CD4-positive, alpha-beta T cell treated with Interleukin-17A for 1 hour (primary cell): ENCODE measurements around the gene DMWD.
"Not testable (repeated sequence)": the region's sequence is repeated elsewhere in the genome, so short reads cannot be mapped to it uniquely, and the experiment has no call there.

Experiments
- DNase-seq: peaks from one replicate; pipeline ENCODE4 v3.0.0-alpha.2; 2020

DMWD gene

GRCh38 chr19:45816236-45817009 lies 23.8 kb upstream of the DMWD start:
- no peak for DNase-seq

- no peak for DNase-seq
These were observed 23.0 kb upstream of the DMWD start for GRCh38 chr19:45815481-45816216.

GRCh38 chr19:45814851-45815480 lies 22.3 kb upstream of the DMWD start, which contains the start of gene RSPH6A:
Gene RSPH6A (minus strand): TSS chr19:45815308. CDS start chr19:45815176, 132 bp downstream.
- DNase-seq = no peak

GRCh38 chr19:45814166-45814780 lies 21.6 kb upstream of the DMWD start:
- no peak for DNase-seq

- no peak for DNase-seq
These were observed 19.7 kb upstream of the DMWD start for GRCh38 chr19:45812297-45812696.

- DNase-seq = no peak
These were observed 17.1 kb upstream of the DMWD start for GRCh38 chr19:45809643-45810159.

GRCh38 chr19:45805719-45806118 lies 13.1 kb upstream of the DMWD start:
- DNase-seq = no peak

GRCh38 chr19:45804959-45805230 lies 12.2 kb upstream of the DMWD start:
- no peak for DNase-seq

- no peak for DNase-seq
These were observed 11.7 kb upstream of the DMWD start for GRCh38 chr19:45804140-45804958.

- no peak for DNase-seq
These were observed 9.0 kb upstream of the DMWD start for GRCh38 chr19:45801603-45802175.

GRCh38 chr19:45800070-45800553 lies 7.5 kb upstream of the DMWD start:
- no peak for DNase-seq

GRCh38 chr19:45799541-45799940 lies 6.9 kb upstream of the DMWD start:
- not testable (repeated sequence) for DNase-seq

GRCh38 chr19:45798995-45799517 lies 6.4 kb upstream of the DMWD start:
- peak; percentile 71 for DNase-seq

- DNase-seq = no peak
These were observed 2.0 kb upstream of the DMWD start for GRCh38 chr19:45794627-45795026.

GRCh38 chr19:45793876-45794275 lies 1.2 kb upstream of the DMWD start:
- no peak for DNase-seq

- no peak for DNase-seq
These were observed 526 bp upstream of the DMWD start for GRCh38 chr19:45793178-45793564.

- DNase-seq = peak; percentile 30
These were observed 738 bp downstream of the DMWD start for GRCh38 chr19:45791744-45792469.

- DNase-seq = peak; percentile 63
These were observed 1.7 kb downstream of the DMWD start for GRCh38 chr19:45790942-45791341.

- DNase-seq = no peak
These were observed 3.4 kb downstream of the DMWD start for GRCh38 chr19:45789035-45789786.

- DNase-seq = no peak
These were observed 6.1 kb downstream of the DMWD start for GRCh38 chr19:45786533-45786894.
